K562 (cell line): Measurements from ENCODE around the gene NFATC2. TPM values are rescaled to one million over a fixed set of nuclear protein-coding genes. Genes with fewer than 3 reads are reported as not detected.

Experiments
- ARID1B ChIP-seq: fragments of 450-650 bp; IDR thresholded peaks from 2 replicates; pipeline ENCODE4 v1.6.1; 2016; ENCODE audit warnings: antibody characterized with exemption, mild to moderate bottlenecking, inconsistent platforms
- CBFB ChIP-seq: sonication (generic); formaldehyde crosslinking; IDR thresholded peaks from 2 replicates; pipeline ENCODE4 v1.4.0; 2020; ENCODE audit warnings: mild to moderate bottlenecking, missing genetic modification reagents
- CHAMP1 ChIP-seq: fragments of 450-650 bp; IDR thresholded peaks from 2 replicates; pipeline ENCODE4 v1.6.1; 2016; ENCODE audit warnings: mild to moderate bottlenecking
- CHD2 ChIP-seq: IDR thresholded peaks from 2 replicates; pipeline ENCODE4 v1.6.1; 2011; ENCODE audit warnings: low read depth, low read length
- DACH1 ChIP-seq: fragments of 450-650 bp; IDR thresholded peaks from 2 replicates; pipeline ENCODE4 v1.6.1; 2018; ENCODE audit not compliant: partially characterized antibody
- HES1 ChIP-seq: fragments of 450-650 bp; IDR thresholded peaks from 2 replicates; pipeline ENCODE4 v1.6.1; 2016; ENCODE audit warnings: low read depth, mild to moderate bottlenecking, moderate library complexity
- IRF9 ChIP-seq: fragments of 450-650 bp; IDR thresholded peaks from 2 replicates; pipeline ENCODE4 v1.6.1; 2016; ENCODE audit warnings: missing biosample characterization, missing genetic modification characterization
- MTF1 ChIP-seq: fragments of 250-450 bp; sonication (Bioruptor Pico); IDR thresholded peaks from 2 replicates; pipeline ENCODE4 v1.9.0; 2021; ENCODE audit warnings: moderate library complexity, mild to moderate bottlenecking, inconsistent platforms, borderline replicate concordance
- NCOA6 ChIP-seq: fragments of 450-650 bp; IDR thresholded peaks from 2 replicates; pipeline ENCODE4 v1.6.1; 2017; ENCODE audit warnings: mild to moderate bottlenecking
- NUFIP1 ChIP-seq: fragments of 450-650 bp; IDR thresholded peaks from 2 replicates; pipeline ENCODE4 v1.6.1; 2018; ENCODE audit not compliant: partially characterized antibody
- POLR2B ChIP-seq: fragments of 450-650 bp; IDR thresholded peaks from 2 replicates; pipeline ENCODE4 v1.6.1; 2018; ENCODE audit warnings: low read depth; ENCODE audit not compliant: partially characterized antibody
- RBBP5 ChIP-seq: fragments of 200-600 bp; sonication (generic); IDR thresholded peaks from 2 replicates; pipeline ENCODE4 v1.6.1; 2012; ENCODE audit warnings: borderline replicate concordance, mild to moderate bottlenecking, low read length, control low read depth, inconsistent platforms; ENCODE audit not compliant: insufficient read depth, poor library complexity, severe bottlenecking
- STAT6 ChIP-seq: sonication (generic); formaldehyde crosslinking; IDR thresholded peaks from 2 replicates; pipeline ENCODE4 v1.8.1; 2023; ENCODE audit warnings: mild to moderate bottlenecking, missing genetic modification reagents
- XRCC5 ChIP-seq: fragments of 200-400 bp; formaldehyde crosslinking; IDR thresholded peaks from 2 replicates; pipeline ENCODE4 v1.6.1; 2017; ENCODE audit warnings: low read depth, mild to moderate bottlenecking, low read length
- ZNF133 ChIP-seq: fragments of 250-450 bp; sonication (Bioruptor Pico); IDR thresholded peaks from 2 replicates; pipeline ENCODE4 v1.4.0; 2020; ENCODE audit warnings: mild to moderate bottlenecking
- ZNF354B ChIP-seq: fragments of 250-450 bp; sonication (Bioruptor Pico); IDR thresholded peaks from 2 replicates; pipeline ENCODE4 v1.4.0; 2020
- polyA plus RNA-seq, 8 experiments: library from polyadenylated mRNA; depleted of rRNA in 4 of 8; stranded (reverse) in 5 of 8; unstranded in 3 of 8; fragments of >200 nt; fragmentation: Nextera tagmentation in 2 of 8; fragmentation: Illumina TruSeq in 1 of 8; extraction: Ambion mirVana in 2 of 8; extraction: Trizol in 1 of 8; gene quantifications; 2 replicates each; pipeline versions ENCODE4 v1.2.1 to v1.2.3, GENCODE V29; 2011 to 2014; ENCODE audit warnings: inconsistent platforms in 1 of 8, missing spikeins in 1 of 8
- total RNA-seq, 7 experiments: library from RNA; depleted of rRNA in 6 of 7; stranded (reverse); fragments of >200 nt in 6 of 7; fragmentation: Illumina TruSeq in 2 of 7; extraction: Trizol in 2 of 7; gene quantifications; 2 replicates each; pipeline versions ENCODE4 v1.2.1 to v1.2.3, GENCODE V29; 2011 to 2021; ENCODE audit warnings: low replicate concordance in 1 of 7
- TF ChIP-seq, protein P1 (sequence below), 2 experiments: IDR thresholded peaks; 2 replicates each; pipeline ENCODE4 v1.6.1; 2012; ENCODE audit warnings: improper control_type of control experiment in 2 of 2, low read depth in 2 of 2, low read length in 2 of 2, borderline replicate concordance in 1 of 2
- TF ChIP-seq, protein P2 (sequence below): fragments of 250-450 bp; sonication (Bioruptor Pico); IDR thresholded peaks from 2 replicates; pipeline ENCODE4 v1.8.0; 2021; ENCODE audit warnings: moderate library complexity, mild to moderate bottlenecking, inconsistent platforms

NFATC2 gene
- total and polyA plus RNA-seq, 9 of the 15 experiments (the other 6 are each of a cell fraction or from before 2014, with no cell fraction given): 1.9 to 11.2 (median 3.0) TPM

DNA sequence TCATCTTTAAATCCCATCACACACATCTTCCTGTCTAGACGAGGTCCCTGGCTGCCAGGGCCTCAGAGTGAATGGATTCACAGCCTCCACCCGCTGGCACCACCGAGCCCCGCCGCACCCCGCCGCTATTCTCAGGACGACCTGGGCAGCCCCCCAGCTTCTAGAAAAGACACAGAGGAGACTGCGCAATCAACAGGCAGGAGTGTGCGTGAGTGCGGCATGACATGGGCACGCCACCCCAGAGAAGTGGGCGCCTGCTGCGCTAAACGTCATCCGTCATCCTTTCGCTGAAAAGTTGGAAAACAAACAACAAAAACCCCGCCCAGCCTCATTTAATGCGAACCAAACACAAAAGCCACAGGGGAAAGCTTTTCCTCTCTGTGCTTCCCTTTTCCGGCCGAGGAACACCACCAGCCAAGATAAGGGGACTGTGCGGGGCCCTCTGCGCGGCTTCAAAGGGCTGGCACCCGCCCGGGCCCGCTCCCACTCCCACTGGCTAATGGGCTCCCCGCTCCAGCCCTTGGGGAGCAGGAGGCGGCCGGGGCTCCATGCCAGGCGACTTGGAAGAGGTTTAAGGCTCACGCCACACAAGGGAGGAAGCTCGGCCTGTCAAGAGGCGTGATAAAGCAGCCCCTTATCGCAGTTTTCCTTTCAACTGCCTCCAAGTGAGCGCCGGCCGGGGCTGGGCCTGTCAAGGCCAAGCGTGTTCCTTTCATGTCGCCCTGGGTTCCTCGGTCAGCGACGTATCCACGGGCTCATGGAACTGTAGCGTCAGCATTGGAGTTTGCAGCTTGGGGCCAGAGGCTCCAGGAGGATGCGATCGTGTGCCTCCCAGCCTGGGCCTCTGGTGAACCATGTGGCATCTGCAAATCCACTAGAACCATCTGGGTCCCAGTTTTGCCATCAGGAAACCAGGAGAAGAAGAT, 50.1 kb downstream of the NFATC2 start (continued):
- TF ChIP-seq CBFB (CRISPR knock-in tag): no peak
- peak; percentile 73; the same call in 1 of the 2 replicates for TF ChIP-seq HES1
- no peak for TF ChIP-seq CHD2
- TF ChIP-seq, protein P1, sequence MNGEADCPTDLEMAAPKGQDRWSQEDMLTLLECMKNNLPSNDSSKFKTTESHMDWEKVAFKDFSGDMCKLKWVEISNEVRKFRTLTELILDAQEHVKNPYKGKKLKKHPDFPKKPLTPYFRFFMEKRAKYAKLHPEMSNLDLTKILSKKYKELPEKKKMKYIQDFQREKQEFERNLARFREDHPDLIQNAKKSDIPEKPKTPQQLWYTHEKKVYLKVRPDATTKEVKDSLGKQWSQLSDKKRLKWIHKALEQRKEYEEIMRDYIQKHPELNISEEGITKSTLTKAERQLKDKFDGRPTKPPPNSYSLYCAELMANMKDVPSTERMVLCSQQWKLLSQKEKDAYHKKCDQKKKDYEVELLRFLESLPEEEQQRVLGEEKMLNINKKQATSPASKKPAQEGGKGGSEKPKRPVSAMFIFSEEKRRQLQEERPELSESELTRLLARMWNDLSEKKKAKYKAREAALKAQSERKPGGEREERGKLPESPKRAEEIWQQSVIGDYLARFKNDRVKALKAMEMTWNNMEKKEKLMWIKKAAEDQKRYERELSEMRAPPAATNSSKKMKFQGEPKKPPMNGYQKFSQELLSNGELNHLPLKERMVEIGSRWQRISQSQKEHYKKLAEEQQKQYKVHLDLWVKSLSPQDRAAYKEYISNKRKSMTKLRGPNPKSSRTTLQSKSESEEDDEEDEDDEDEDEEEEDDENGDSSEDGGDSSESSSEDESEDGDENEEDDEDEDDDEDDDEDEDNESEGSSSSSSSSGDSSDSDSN (IDR thresholded peaks at IDR 0.05; ENCODE audit: borderline replicate concordance in 1 of 2, low read depth in 2 of 2, low read length in 2 of 2): peak; percentile 95 to 99; a peak in 3 of 4 replicates
- TF ChIP-seq ZNF354B (CRISPR knock-in tag): no peak
- no peak for TF ChIP-seq DACH1
- TF ChIP-seq NUFIP1: no peak
- no peak for TF ChIP-seq IRF9 (tag)
- no peak for TF ChIP-seq NCOA6
- TF ChIP-seq CHAMP1: no peak
- TF ChIP-seq ARID1B: peak; percentile 82
- TF ChIP-seq, protein P2, sequence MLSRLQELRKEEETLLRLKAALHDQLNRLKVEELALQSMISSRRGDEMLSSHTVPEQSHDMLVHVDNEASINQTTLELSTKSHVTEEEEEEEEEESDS: no peak
- no peak for TF ChIP-seq STAT6
- no peak for TF ChIP-seq POLR2B
- peak; percentile 74 for TF ChIP-seq XRCC5
- TF ChIP-seq MTF1: no peak
- TF ChIP-seq ZNF133 (CRISPR knock-in tag): no peak
- peak; percentile 29 for TF ChIP-seq RBBP5
